Astrocyte of the hippocampus (primary cell): ENCODE results near the gene EXOC4.

Experiments used
- DNase-seq: peaks from one replicate; pipeline ENCODE4 v3.0.0; 2011; ENCODE audit warnings: low read depth, low spot score

The EXOC4 gene

GRCh38 chr7:133703547-133703946 lies 450.7 kb downstream of the EXOC4 start:
- peak; percentile 50 for DNase-seq

- no peak for DNase-seq
These were observed 451.6 kb downstream of the EXOC4 start for GRCh38 chr7:133704453-133704852.

- DNase-seq: peak; percentile 44
These were observed 452.7 kb downstream of the EXOC4 start for GRCh38 chr7:133705596-133705995.

- no peak for DNase-seq
These were observed 453.1 kb downstream of the EXOC4 start for GRCh38 chr7:133706016-133706415.

- DNase-seq: no peak
These were observed 456.4 kb downstream of the EXOC4 start for GRCh38 chr7:133709036-133709880.

GRCh38 chr7:133712544-133712943 lies 459.7 kb downstream of the EXOC4 start:
- DNase-seq: no peak

- DNase-seq: no peak
These were observed 461.8 kb downstream of the EXOC4 start for GRCh38 chr7:133714654-133715053.

- no peak for DNase-seq
These were observed 465.3 kb downstream of the EXOC4 start for GRCh38 chr7:133718131-133718530.

GRCh38 chr7:133723044-133723443 lies 470.2 kb downstream of the EXOC4 start:
- DNase-seq: no peak

- DNase-seq: no peak
These were observed 471.3 kb downstream of the EXOC4 start for GRCh38 chr7:133724148-133724547.

- DNase-seq: no peak
These were observed 471.8 kb downstream of the EXOC4 start for GRCh38 chr7:133724694-133725093.

GRCh38 chr7:133727476-133728214 lies 474.8 kb downstream of the EXOC4 start:
- DNase-seq: no peak

- no peak for DNase-seq
These were observed 477.5 kb downstream of the EXOC4 start for GRCh38 chr7:133730360-133730759.

- DNase-seq: no peak
These were observed 480.5 kb downstream of the EXOC4 start for GRCh38 chr7:133733401-133733800.

- no peak for DNase-seq
These were observed 482.3 kb downstream of the EXOC4 start for GRCh38 chr7:133735222-133735621.

GRCh38 chr7:133739817-133740216 lies 486.9 kb downstream of the EXOC4 start:
- DNase-seq: no peak

- no peak for DNase-seq
These were observed 488.2 kb downstream of the EXOC4 start for GRCh38 chr7:133741078-133741477.

GRCh38 chr7:133741703-133742102 lies 488.8 kb downstream of the EXOC4 start:
- no peak for DNase-seq

GRCh38 chr7:133742709-133743538 lies 490.0 kb downstream of the EXOC4 start:
- DNase-seq: peak; percentile 42

- DNase-seq: no peak
These were observed 491.6 kb downstream of the EXOC4 start for GRCh38 chr7:133744451-133744850.

- peak; percentile 9 for DNase-seq
These were observed 493.4 kb downstream of the EXOC4 start for GRCh38 chr7:133746305-133746704.

- DNase-seq: peak; percentile 48
These were observed 494.0 kb downstream of the EXOC4 start for GRCh38 chr7:133746847-133747246.
